Fibroblast of the conjunctiva (primary cell): Measurements from ENCODE around the gene PLXND1.
A peak's percentile ranks its signal among the peaks of the same experiment; 100 is the strongest.
"Not testable (repeated sequence)": the region's sequence is repeated elsewhere in the genome, so short reads cannot be mapped to it uniquely, and the experiment has no call there.

ENCODE experiments used
- DNase-seq: peaks from one replicate; pipeline ENCODE4 v3.0.0-alpha.2; 2010; ENCODE audit warnings: low read depth

PLXND1 gene

DNA sequence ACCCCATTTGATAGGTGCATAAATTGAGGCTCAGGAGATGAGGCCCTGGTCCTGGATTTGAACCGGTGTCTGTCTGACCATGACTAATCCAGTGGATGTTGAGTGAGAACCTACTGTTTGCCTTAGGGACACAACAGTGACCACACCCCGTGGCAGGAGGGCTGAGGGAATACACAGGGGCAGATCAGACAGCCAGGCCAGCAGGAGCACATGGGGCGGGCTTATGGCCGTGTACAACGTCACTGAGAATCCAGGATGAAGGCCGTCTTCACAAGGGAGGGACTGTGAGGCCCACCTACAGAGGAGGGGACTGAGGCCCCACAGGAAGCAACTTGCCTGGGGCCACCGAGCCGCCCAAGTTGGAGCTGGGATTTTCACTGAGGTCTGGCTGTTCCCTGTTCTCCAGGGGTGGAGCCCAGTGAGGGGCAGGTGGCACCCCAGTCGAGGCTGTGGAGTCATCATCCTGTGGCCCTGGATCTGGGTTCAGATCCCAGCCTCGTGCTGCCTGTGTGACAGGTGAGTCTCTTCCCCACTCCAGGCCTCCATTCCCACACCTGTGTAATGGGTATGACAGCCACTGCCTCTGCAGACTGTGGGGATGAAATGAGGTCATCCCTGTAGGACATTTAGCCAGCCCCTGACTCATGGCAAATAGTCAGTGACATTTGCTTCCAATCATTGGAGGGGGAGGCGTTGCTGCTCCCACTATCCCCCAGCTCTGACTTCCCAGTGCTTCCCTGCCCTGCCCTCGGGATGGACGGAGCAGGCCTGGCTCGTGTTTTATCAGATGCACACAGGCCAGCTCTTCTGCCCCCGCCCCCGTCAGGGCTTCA is 6.3 kb upstream of the PLXND1 start:
- no peak for DNase-seq

DNA sequence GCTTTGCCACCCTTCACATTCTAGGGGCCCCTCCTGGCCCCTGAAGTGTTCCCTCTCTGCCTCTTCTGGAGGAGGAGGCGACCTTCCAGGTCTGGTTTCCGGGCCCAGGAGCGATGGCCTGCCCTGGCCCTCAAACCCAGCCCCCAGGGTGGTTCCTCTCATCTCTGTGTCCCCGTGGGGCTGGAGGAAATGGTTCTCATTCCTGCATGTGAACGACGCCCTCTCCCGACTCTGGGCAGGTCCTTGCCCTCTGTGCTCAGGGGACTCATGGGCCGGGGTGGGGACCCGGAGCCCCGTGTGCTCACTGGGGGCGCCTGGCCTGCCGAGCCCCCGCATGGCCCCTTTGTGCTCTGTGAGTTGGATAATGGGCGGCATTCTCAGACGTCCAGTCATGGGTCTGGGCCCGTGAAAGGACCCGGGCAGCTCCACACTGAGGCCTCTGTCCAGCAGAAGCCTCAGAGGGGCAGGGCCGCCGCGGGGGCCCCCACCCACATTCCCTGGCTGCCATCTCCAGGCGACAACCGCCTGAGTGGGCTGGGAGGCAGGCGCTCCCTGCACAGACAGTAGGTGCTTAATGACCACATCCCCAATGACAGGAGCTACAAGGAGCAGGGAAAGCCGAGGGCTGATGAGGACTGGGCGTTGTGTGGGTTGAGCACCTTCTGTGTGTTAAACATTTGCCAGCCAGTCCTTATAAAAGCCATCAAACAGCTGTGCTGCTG is 5.5 kb upstream of the PLXND1 start:
- DNase-seq: no peak

DNA sequence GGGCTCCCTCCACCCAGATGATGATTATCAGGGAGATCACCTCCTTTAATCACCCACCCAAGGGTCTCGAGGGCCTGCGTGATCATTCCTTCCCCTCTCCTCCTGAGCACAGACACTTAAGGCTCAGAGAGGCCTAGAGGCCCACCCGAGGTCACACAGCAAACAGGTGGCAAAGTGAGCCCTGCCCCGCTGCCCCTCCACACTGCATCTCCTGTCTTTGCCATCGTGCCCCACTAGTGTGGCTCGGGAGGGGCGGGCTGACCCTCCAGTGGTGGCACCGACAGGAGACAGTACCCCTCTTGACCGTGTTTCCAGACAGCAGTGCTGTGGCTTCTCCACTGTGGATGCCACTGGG is 4.9 kb upstream of the PLXND1 start:
- DNase-seq: no peak

DNA sequence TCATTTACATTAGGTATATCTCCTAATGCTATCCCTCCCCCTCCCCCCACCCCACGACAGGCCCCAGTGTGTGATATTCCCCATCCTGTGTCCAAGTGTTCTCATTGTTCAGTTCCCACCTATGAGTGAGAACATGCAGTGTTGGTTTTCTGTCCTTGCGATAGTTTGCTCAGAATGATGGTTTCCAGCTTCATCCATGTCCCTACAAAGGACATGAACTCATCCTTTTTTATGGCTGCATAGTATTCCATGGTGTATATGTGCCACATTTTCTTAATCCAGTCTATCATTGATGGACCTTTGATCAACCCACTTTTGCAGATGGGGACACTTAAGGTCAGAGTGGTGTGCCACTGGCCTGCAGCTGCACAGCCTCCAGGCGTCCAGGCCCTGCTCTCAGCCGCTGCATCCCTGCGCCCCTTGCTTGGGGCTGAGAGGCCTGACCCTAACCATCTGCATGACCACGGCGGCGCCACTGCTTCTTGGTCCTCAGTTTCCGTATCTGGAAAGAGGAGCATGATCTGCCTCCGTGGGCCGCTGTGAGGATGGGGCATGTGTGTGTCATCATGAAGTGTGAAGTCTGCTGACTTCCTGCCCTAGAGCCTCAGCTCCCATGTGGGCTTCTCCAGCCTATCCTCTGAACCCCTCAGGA is 4.4 kb upstream of the PLXND1 start:
- not testable (repeated sequence) for DNase-seq

DNA sequence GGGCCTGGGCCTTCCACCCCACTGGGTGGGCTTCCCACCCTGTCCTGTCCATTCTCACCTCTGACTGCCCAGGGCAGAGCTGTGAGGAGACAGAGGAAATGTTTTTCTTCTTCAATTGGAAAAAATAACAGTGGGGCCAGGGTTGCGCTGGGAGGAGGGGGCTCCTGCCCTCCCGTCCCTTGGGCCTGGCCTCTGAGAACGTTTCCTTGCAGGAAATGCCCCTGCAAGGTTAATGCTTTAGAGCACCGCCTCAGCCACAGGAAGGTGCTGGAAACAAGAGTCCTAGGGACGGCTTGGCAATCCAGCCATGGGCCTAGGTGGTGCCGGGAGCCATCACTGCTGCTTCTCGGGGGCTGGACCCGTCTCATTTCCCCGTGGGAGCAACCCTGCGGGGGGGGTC is 3.8 kb upstream of the PLXND1 start:
- DNase-seq: no peak

DNA sequence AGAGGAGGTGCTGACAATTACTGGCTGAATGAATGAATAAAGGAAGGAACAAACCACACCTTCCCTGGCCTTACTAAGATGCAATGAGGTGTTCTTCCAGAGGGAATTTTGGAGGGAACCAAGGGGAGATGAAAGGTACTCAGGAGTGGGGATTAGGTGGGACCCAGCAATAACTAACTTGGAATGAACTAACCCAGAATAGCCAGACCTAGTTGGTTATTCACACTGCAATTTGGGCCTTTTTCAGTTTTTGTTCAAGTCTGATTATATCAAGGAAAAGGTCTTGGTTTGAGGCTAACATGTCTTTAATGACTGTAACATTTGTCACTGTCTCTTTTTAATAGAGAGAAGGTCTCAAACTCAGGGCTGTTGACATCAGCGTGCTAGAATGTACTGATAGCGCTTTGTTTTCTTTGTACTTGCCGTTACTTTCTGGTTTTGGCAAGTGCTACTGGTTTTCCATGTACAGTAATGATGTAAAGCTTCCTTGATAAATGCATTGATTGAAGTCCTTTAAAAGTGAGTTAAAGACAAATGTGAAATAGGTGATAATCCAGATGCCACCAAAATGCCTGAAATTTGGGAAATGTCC is 3.2 kb upstream of the PLXND1 start:
- no peak for DNase-seq

DNA sequence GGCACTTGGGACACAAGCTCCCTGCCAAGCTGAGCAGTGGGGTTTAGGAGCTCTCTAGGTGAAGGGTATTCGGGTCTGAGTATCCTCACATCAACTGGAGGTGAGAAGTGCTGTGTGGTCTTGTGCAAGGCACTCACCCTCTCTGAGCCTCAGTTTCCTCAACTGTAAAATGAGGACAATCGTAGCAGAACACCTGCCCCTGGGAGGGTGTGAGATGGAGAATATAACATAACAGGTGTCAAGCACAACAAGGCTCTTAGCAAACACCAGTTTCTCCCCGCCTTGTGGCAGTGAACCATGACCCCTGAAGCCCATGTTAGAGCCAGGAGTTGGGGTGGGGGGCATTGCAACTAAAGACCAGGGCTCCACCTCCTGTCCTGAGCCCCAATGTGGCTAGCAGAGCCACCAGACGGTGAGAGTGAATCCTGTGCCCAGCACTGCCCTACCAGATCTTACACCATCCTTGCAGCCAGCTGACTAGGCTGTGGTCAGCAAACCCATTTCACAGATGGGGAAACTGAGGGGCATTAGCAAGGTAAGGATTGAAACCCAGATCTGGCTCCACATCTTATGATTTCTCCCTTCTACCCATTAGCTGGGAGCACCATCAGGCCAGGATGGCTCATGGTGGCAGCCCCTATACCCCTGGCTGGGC is 2.6 kb upstream of the PLXND1 start:
- no peak for DNase-seq

DNA sequence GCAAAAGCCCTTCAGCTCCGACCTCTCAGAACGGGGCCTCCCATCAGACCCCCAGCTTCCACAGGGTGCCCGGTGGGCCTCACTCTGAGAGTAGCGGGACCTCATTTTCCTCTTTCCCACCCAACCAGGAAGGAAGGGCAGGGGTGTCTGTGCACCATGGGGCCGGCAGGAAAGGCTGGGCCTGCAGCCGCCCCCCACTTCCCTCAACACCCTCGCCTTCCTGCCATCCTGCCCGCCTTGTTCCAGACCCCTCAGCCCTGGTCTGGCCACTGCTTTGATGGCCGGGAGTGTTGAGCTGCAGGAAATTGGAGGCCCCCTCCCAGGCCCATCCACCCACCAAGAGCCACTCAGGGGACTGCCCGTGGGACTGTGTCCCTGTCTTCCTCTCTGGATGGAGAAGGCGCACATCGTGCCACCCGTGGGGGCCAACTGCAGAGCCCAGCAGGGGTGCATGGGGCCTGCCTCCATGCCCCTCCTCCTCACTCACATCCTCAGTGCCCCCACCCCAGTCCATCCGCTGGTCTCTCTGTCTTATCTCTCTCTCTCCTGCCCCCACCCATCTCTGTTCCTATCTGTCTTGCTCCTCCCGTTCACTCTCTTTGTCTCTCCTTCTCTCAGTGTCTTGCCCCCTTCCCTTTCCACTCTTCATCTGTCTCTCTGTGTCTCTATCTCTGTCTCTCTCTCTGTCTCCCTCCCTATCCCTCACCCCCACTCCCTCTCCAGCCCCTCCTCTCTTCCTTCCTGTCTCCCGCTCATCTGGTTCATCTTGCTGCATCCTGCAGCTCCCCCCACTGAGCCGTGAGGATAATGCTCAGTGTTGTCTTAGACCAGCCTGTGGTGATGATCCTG is 1.8 kb upstream of the PLXND1 start:
- DNase-seq: peak; percentile 49

DNA sequence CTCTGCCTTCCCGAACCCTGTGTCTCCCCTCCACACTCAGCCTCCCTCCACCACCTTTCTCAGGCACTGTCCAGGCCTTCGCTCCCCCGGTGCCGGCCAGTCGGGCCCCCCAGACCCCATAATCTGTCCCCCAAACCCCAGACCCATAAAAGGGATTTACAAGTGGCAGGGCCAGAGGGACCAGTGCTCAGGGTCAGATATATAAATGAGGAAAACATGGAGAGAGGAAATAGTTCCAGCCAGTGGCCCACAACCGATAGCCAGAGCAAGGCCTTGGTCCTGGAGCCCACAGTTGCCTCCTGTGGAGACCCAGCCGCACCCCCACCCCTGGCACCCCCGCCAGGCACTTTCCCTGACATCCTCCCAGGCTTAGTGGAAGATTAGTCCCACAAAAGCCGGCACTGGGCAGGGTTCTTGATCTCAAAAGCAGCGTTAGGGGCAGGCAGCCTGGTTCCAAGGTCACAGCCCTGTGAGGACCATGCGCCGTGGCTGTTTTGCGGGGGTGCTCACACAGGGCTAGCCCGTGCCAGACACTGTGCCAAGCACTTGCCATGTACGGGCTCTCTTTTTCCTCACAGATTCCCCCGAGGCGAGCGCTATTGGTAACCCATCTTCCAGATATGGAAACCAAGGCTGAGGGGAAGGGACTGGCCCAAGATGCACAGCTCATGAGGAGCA is 1.1 kb upstream of the PLXND1 start:
- no peak for DNase-seq

DNA sequence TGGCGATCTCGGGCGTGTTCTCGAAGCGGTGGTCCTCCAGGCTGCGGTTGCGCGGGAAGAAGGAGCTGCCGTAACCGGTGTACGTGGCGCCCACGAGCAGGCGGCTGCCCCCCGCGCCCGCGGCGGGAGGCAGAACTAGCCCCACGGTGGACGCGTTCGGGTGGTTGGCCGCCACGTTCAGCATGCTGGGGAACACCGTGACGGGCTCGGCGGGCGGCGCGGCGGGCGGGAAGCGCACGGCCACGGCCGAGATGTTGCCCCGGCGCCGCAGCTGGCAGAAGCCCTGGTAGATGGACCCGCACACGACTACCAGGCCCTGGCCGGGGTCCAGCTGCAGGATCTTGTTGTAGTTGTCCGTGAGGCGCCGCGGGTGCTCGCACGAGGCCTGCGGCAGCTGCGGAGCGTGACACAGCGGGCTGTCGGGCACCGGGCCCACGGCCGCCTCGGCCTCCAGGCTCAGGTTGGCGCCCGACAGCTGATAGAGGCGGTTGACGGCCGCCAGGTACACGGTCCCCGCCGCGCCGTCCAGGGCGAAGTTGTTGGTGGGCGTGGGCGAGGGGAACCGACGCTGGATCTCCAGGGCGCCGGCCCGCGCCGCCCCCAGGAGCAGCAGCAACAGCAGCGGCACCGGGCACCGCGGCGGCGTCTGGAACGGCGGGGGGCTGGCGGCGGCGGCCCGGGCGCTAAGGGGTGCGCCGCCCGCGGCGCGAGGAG is 397 bp downstream of the PLXND1 start:
- no peak for DNase-seq

DNA sequence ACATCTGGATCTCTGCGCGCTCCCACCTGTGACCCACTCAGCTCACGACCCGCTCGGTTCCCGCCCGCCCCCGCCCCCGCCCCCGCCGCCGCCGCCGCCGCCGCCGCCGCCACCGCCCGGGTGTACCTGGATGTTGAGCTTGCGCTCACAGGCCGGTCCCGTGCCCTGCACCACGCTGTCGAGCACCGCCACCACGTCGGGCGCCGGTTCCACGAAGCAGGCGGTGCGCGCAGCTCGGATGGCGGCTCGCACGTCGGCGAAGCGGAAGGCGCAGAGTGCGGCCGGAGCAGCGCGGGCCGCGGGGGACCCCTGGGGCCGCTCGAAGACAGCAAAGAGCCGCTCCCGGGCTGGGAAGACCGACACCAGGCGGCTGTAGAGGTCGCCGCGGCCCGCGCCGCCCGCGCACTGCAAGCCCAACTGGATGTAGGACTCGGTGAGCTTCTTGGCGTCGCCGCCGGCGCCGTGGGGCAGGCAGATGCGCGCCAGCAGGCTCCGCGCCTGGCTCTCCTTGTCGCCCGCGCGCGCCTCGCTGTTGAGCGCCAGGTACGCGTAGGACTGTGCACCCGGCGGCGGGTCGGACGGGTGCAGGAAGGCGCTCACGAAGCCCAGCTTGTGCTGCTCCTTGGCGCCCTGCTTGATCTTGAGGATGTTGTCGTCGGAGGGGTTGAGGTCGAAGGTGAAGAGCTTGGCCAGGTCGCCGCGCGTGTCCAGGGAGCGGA is 1.1 kb downstream of the PLXND1 start:
- no peak for DNase-seq

DNA sequence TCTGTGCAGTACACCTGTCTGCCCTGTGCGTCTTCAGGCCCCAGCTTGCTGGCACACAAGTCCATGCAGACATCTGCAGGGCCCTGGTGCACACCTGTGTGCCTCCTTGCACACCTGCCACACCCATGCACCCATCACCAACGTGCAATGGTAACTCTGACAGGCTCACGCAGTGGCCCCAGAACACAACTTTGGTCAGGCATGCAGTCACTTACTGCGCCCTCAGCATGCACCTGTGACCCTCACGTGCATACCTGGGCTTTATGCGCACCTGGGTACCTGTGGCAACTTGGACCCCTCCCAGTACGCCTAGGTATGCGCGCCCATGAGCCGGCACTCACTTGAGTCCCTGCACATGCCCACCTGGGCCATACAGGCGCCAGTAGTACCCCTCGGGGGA is 1.7 kb downstream of the PLXND1 start:
- no peak for DNase-seq

DNA sequence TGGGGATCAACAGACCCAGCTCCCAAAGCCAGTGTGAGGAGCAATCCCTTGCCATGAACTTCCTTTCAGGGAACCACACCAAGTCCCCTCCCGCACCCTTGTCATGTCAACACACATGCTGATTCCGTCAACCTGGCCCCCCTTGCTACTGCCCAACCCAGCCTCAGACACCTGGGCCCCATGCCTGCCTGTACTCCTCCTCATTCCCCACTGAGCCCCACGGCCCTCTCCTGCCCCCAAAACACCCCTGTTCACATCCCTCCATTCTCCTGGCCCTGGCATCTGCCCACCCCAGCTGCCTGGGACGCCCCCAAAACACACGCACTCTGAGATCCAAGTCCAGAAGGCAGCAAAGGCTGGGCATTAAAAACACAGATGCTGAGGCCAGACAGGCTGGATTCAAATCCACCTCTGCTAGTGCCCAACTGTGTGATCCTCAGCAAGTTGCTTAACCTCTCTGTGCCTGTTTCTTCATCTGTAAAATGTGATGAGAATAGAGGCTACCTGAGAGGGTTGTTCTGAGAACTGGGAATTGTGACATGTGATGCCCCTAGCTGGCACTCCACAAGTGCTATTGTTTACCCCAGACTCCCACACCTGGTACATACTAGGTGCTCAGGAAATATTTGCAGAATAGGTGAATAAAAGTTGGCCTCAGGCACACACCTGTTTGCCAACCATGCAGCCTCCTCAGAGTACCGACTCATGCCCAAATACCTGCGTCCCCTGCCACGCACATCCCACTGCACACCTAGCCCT is 2.3 kb downstream of the PLXND1 start:
- DNase-seq: no peak

DNA sequence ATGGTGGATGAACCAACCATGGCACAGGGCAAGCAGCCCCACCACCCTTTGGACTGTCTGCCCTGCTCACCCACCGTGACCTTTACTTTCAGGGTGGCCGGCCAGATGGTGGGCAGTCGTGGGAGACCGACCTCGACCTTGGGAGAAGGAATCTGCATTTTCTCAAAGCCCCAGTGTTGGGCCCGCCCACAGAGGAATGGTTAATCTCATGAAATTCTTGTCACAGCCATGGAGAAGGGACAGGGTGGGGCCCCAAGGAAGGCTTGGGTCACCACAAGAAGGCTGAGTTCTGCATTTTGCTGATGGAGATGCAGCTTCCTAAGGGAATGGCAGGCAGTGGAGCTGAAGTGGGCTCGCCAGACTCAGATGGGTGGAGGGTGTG is 2.9 kb downstream of the PLXND1 start:
- no peak for DNase-seq

DNA sequence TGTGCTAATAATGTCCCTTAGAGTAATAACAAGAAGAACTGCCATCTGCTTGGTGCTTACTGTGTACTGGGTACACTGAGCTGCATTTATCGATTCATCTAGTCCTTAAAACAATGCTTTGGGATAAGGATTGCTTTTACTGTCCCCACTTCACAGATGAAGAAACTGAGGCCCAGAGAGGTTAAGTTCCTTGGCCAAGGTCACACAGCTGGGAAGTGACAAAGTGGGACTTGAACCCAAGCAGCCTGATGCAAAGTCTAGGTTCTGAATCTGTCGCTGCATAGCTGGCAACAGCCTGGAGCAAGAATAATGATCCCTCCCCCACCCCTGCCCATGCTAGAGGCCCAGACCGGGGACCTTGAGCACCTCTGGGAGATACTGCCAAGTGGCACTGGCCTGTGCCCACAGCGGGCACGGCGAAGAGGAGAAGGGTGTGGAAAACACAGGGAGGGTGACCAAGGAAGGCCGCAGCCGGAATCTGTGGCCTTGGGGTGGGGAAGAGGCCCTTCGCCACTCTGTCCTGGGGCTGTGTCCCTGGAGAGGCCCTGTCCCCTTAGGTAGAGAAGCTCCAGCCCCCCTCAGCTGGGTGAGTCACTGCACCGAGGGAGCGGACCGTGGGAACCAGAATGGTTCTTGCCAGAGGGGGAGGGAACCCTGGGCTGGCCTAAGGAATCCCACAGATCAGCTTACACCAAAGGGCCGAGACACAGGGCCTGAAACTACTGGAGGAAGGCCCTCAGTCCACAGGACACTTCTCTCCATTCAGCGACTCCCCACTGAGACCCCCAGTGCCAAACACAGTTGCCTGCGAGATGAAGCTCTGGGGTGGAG is 3.5 kb downstream of the PLXND1 start:
- DNase-seq: peak; percentile 73

DNA sequence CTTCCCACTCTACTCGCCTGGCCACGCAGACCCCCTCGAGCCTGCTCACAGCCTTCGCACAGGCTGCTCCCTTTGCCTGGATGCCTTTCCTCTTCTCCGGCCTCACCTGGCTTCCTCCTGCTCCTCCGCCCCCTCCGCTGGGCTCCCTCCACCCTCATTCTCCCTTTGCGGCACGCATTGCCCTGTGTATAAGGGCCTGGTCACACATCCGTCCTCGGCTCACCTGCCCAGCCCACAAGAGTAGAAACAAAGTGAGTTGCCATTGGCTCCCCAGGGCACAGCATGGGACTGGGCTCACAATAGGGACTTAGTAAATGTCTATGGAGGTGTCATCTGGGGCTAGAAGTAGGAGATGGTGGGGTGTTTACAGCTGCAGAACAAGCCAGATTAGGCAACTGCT is 4.2 kb downstream of the PLXND1 start:
- DNase-seq: no peak

DNA sequence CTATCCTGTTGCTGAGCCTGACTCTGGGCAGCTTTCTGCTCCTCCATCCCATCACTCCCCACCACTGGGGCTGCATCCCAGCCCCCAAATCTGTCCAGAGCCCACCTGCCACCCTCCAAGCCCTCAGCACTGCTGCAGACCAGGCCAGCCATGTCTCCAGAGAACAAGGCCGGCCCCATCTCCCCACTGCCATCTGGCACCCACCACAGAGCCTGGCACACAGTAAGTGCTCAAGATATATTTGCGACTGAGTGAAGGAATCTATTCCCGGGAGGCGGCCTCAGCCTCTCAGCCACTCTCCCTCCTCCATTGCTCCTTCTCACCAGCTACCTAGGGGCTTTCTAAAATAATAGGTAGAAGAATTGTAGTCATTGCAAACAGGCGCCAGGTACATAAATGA is 4.8 kb downstream of the PLXND1 start:
- DNase-seq: no peak

DNA sequence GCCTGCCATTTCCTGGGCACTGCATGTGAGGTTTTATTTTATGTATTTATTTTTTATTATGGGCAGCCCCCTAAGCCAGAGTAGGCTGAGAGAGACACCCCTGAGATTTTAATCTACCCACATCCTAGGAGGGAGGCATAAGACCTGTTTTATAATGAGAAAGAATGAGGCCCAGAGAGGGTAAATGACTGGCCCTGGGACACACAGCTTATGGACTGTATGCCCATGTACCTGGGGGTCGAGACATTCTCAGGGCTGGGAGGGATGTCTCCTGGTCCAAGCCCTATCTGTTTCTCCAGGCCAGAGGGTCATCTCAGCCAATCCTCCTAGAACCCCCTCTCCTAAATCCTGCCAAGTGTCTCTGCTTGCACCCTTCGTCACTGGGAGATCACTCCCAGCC is 6.1 kb downstream of the PLXND1 start:
- no peak for DNase-seq
